Astrocyte (in vitro differentiated cells and primary cell): ENCODE results near the gene UCP2. TPM values are rescaled to one million over a fixed set of nuclear protein-coding genes. Genes with fewer than 3 reads are reported as not detected.
A peak's percentile ranks its signal among the peaks of the same experiment; 100 is the strongest.

ENCODE experiments used
- DNase-seq: peaks from one replicate; pipeline ENCODE4 v3.0.0-alpha.2; 2010; ENCODE audit warnings: low read depth
- FAIRE-seq: peaks from 2 replicates; lab custom pipeline; 2011; peaks lifted over from hg19 to GRCh38; lab: Jason Lieb, UNC
- H2AFZ ChIP-seq: 2 replicates; pipeline ENCODE4 v1.6.0; 2012; ENCODE audit warnings: low read depth, low read length, inconsistent platforms
- H3K27ac ChIP-seq: 2 replicates; pipeline ENCODE4 v1.5.1; 2011; ENCODE audit warnings: low read depth, low read length, inconsistent platforms
- H3K27me3 ChIP-seq: 2 replicates; pipeline ENCODE4 v1.6.0; 2011; ENCODE audit warnings: low read length, inconsistent platforms; ENCODE audit not compliant: insufficient read depth
- H3K36me3 ChIP-seq: 2 replicates; pipeline ENCODE4 v1.5.1; 2011; ENCODE audit warnings: low read length, inconsistent platforms; ENCODE audit not compliant: insufficient read depth
- H3K4me1 ChIP-seq: 2 replicates; pipeline ENCODE4 v1.5.1; 2011; ENCODE audit warnings: low read length, inconsistent platforms; ENCODE audit not compliant: insufficient read depth
- H3K4me2 ChIP-seq: 2 replicates; pipeline ENCODE4 v1.6.0; 2012; ENCODE audit warnings: low read length, inconsistent platforms
- H3K4me3 ChIP-seq: 2 replicates; pipeline ENCODE4 v1.5.1; 2011; ENCODE audit warnings: low read depth, mild to moderate bottlenecking, low read length, inconsistent platforms; ENCODE audit not compliant: insufficient read depth
- H3K79me2 ChIP-seq: 2 replicates; pipeline ENCODE4 v1.6.0; 2012; ENCODE audit warnings: mild to moderate bottlenecking, low read length, inconsistent platforms; ENCODE audit not compliant: insufficient read depth
- H3K9ac ChIP-seq: 2 replicates; pipeline ENCODE4 v1.6.0; 2012; ENCODE audit warnings: mild to moderate bottlenecking, low read length, inconsistent platforms
- H3K9me3 ChIP-seq: 2 replicates; pipeline ENCODE4 v1.5.1; 2012; ENCODE audit warnings: low read depth, mild to moderate bottlenecking, low read length, inconsistent platforms; ENCODE audit not compliant: insufficient read depth
- H4K20me1 ChIP-seq: 2 replicates; pipeline ENCODE4 v1.6.0; 2012; ENCODE audit warnings: low read length, inconsistent platforms; ENCODE audit not compliant: insufficient read depth
- H3K27ac Mint-ChIP-seq: one replicate; pipeline ENCODE4 v1.8.0; 2021; ENCODE audit warnings: mild to moderate bottlenecking, mixed read lengths; ENCODE audit not compliant: unreplicated experiment
- H3K27me3 Mint-ChIP-seq: one replicate; pipeline ENCODE4 v1.8.0; 2021; ENCODE audit warnings: low read depth, mixed read lengths; ENCODE audit not compliant: unreplicated experiment
- H3K36me3 Mint-ChIP-seq: one replicate; pipeline ENCODE4 v1.8.0; 2021; ENCODE audit warnings: low read depth, mixed read lengths; ENCODE audit not compliant: unreplicated experiment
- H3K4me1 Mint-ChIP-seq: one replicate; pipeline ENCODE4 v1.8.0; 2021; ENCODE audit warnings: low read depth, mixed read lengths; ENCODE audit not compliant: unreplicated experiment
- H3K4me3 Mint-ChIP-seq: one replicate; pipeline ENCODE4 v1.8.0; 2021; ENCODE audit warnings: mild to moderate bottlenecking, moderate library complexity, mixed read lengths; ENCODE audit not compliant: unreplicated experiment
- H3K9me3 Mint-ChIP-seq: one replicate; pipeline ENCODE4 v1.8.0; 2021; ENCODE audit warnings: mild to moderate bottlenecking, mixed read lengths; ENCODE audit not compliant: unreplicated experiment
- CTCF ChIP-seq: IDR thresholded peaks from 2 replicates; pipeline ENCODE4 v1.5.1; 2011; ENCODE audit warnings: low read depth, mild to moderate bottlenecking, inconsistent platforms, low read length, moderate library complexity; ENCODE audit not compliant: insufficient read depth
- EZH2 ChIP-seq: IDR thresholded peaks from 2 replicates; pipeline ENCODE4 v1.6.1; 2012; ENCODE audit warnings: mild to moderate bottlenecking, low read length, inconsistent platforms; ENCODE audit not compliant: insufficient read depth
- total RNA-seq: library from RNA; stranded (reverse); gene quantifications from 2 replicates; pipeline ENCODE4 v1.2.1, GENCODE V29; 2021

UCP2 gene
- total RNA-seq, 1 donor from 2014 or later, result 83.0 TPM

DNA sequence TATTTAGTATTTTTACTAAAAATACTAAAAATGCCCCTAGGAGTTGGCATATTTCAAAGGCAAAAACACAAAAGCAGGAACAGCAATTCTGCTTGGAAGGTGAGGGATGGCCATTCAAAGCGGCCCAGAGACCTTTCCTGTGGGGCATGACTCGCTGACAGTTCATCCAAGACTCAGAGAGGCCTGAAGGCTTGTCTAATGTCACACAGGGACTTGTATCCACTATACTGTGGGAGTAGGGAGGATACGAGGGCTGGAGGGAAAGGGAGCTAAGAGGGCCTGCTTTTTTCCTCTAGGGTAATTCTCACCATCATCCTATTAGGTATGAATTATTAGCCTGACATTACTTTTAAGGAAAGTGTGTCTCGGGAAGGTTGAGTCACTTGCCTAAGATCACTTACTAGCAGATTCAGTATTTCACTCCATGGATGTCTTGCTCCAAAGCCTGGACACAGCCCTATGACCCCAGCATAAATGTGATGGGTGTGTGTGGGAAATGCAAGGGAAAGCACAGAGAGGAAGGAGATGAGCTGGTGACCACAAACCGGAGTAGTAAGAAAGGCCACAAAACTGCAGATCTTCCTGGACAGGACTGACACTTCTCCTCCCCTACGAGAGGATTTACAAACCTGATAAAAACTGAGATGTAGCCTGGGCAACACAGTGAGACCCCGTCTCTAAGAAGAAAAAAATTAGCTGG is 43.0 kb upstream of the UCP2 start:
- Mint-ChIP-seq H3K27ac (no peak overlapping the region), H3K9me3 (no peaks in the 10 kb centered on the region), H3K36me3 (peaks cover 8% of the 10 kb centered on the region), H3K4me1 (peaks cover 21% of the 10 kb centered on the region), H3K27me3 (no peaks in the 10 kb centered on the region), H3K4me3 (peak overlapping the region; percentile 51)
- Histone ChIP-seq H3K27ac (peak overlapping the region; percentile 40), H3K9ac (peak overlapping the region; percentile 29), H3K4me1 (peaks cover 24% of the 10 kb centered on the region), H3K9me3 (no peaks in the 10 kb centered on the region), H3K4me3 (no peak overlapping the region), H4K20me1 (no peaks in the 10 kb centered on the region), H3K4me2 (peak overlapping the region; percentile 48), H3K27me3 (no peaks in the 10 kb centered on the region), H3K36me3 (no peaks in the 10 kb centered on the region), H3K79me2 (no peaks in the 10 kb centered on the region), H2AFZ (no peak overlapping the region)
- no peak for TF ChIP-seq EZH2
- no peak for TF ChIP-seq CTCF
- DNase-seq (peak; percentile 40), FAIRE-seq (no peak)

DNA sequence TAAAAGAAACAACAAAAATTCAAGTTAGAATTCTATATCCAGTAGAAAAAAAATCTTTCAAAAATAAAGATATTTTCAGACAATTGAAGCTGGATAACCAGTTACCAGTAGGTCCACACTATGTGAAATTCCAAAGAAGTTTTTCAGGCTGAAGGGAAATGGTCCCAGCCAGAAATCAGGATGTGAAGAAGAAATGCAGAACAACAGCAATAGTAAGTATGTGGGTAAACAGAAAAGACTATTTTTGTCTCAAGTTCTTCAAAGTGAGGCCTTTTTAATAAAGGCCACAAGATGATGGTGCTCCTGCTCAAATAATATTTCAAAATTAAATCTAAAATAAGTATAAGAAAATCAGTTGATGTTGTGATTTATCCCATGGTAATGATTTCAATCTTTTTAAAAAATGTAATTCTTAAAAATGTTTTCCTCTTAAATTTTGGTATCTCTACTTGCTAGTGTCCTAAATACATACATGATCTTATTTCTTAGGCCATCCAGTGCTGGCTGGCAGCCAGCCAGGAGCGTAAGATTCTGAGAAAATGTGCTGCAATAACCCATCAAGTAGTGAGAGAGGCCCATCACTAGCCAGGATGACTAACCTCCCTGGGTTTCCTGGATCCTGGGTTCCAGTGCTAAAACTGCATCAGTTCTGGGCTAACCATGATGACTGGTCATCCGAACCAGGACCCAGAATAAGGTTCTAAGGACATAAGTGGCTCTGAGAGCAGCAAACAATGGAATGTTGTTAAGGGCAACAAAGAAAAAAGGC is 41.8 kb upstream of the UCP2 start:
- H3K4me3 Mint-ChIP-seq, result no peak overlapping the region
- Histone ChIP-seq H4K20me1 (no peaks in the 10 kb centered on the region), H3K4me2 (no peak overlapping the region), H3K9me3 (no peaks in the 10 kb centered on the region), H3K79me2 (no peaks in the 10 kb centered on the region), H3K27ac (no peak overlapping the region), H3K4me3 (no peak overlapping the region), H3K27me3 (no peaks in the 10 kb centered on the region), H3K4me1 (peaks cover 25% of the 10 kb centered on the region), H3K9ac (no peak overlapping the region), H3K36me3 (no peaks in the 10 kb centered on the region), H2AFZ (no peak overlapping the region)
- no peaks in the 10 kb centered on the region for H3K9me3 Mint-ChIP-seq
- peak overlapping the region; percentile 91 for H3K27ac Mint-ChIP-seq
- H3K4me1 Mint-ChIP-seq, result peaks cover 30% of the 10 kb centered on the region
- peaks cover 10% of the 10 kb centered on the region for H3K36me3 Mint-ChIP-seq
- FAIRE-seq, result no peak
- TF ChIP-seq EZH2 (no peak), CTCF (no peak)
- peak; percentile 61 for DNase-seq
- H3K27me3 Mint-ChIP-seq, result no peaks in the 10 kb centered on the region

- FAIRE-seq, result no peak
Measured at GRCh38 chr11:74023276-74023675, 40.6 kb upstream of the UCP2 start.

More at GRCh38 chr11:74023276-74023675, 40.6 kb upstream of the UCP2 start:
- no peak for DNase-seq
- no peak overlapping the region for H2AFZ ChIP-seq
- Mint-ChIP-seq H3K27me3 (no peaks in the 10 kb centered on the region), H3K27ac (no peak overlapping the region), H3K9me3 (no peaks in the 10 kb centered on the region), H3K36me3 (peaks cover 11% of the 10 kb centered on the region), H3K4me1 (peaks cover 35% of the 10 kb centered on the region), H3K4me3 (no peak overlapping the region)
- peaks cover 33% of the 10 kb centered on the region for H3K4me1 ChIP-seq
- H3K4me2 ChIP-seq, result no peak overlapping the region
- no peaks in the 10 kb centered on the region for H4K20me1 ChIP-seq
- H3K9ac ChIP-seq, result no peak overlapping the region
- H3K36me3 ChIP-seq, result no peaks in the 10 kb centered on the region
- H3K9me3 ChIP-seq, result no peaks in the 10 kb centered on the region
- no peaks in the 10 kb centered on the region for H3K27me3 ChIP-seq
- H3K4me3 ChIP-seq, result no peak overlapping the region
- no peak for TF ChIP-seq EZH2
- TF ChIP-seq CTCF, result no peak
- no peaks in the 10 kb centered on the region for H3K79me2 ChIP-seq
- H3K27ac ChIP-seq, result no peak overlapping the region
